HG03378 (cell line): ENCODE measurements around the gene UBE2F.
"Not testable (repeated sequence)": the region's sequence is repeated elsewhere in the genome, so short reads cannot be mapped to it uniquely, and the experiment has no call there.

ENCODE experiments used
- ATAC-seq: cut with Tn5 transposase; IDR thresholded peaks from one replicate; pipeline ENCODE4 v1.9.1; 2021; ENCODE audit warnings: mild to moderate bottlenecking, moderate library complexity; ENCODE audit not compliant: unreplicated experiment

Gene UBE2F

DNA sequence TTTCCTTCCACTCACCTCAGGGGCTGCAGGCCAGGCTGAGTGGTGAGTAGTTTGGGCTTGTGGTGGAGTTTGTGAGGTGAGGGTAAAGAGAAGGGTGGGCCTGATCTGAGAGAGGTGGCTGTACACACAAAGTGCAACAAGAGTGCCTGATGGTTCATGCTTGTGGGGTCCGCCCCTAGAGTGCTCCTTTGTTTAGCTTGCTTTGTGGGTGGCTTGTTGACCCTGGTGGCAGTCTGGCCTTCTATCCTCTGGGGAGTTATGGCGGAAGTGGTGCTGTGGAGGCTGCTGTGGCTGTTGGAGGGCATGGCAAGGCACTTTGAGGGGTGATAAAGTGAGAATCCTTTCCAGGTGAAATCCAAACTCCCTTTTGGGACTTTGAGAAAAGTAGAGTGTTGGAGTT, 10.6 kb downstream of the UBE2F start:
- ATAC-seq: no peak

GRCh38 chr2:237978058-237978712, 11.4 kb downstream of the UBE2F start:
- no peak for ATAC-seq

DNA sequence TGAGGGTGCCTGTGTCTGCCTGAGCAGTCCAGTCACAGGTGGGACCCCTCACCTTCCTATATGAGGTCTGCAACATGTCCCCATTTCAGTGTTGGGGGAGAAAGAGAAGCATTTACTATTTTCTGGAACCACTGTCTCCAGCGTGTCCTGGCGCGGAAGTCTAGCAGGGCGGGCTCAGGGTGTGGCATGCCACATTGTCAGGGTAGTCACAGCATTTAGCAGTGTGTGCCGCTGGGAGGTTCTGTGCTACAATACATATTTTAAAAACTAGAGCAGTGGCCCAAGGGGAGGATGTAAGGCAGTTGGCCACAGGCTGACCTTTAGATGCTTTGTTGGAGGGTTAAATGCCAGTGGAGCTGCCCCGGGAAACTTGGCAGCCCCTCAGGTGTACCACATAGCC, 12.5 kb downstream of the UBE2F start:
- ATAC-seq: no peak

GRCh38 chr2:237980087-237980486, 13.3 kb downstream of the UBE2F start:
- ATAC-seq: no peak

DNA sequence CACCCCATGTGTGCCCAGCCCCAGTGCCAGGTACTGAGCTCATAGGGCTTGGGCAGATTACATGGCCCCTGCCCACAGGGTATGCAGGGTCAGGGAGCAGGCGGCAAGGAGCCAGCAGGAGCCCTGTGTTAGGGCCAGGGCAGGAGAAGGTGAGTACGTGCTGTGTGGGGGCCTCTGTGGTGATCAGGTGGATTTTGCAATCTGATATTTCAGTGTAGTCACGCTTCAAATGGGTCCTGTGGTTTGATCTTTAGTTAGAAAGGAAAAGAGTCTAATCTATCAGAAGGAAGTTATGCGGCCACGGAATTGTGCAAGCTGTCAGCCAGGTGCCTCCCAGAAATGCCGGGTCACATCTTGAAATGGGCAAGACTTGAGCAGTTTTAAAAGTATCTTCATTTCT, 13.9 kb downstream of the UBE2F start:
- ATAC-seq: no peak

DNA sequence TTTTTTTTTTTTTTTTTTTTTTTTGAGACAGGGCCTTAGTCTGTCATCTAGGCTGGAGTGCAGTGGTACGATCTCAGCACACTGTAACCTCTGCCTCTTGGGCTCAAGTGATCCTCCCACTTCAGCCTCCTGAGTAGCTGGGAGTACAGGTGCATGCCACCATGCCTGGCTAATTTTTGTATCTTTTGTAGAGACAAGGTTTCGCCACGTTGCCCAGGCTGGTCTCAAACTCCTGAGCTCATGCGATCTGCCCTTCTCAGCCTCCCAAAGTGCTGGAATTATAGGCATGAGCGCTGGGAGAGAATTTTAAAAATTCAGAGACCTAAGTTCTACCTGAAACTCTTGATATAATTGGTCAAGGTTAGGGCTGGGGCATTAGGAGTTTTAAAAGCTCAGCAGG, 14.8 kb downstream of the UBE2F start:
- not testable (repeated sequence) for ATAC-seq

DNA sequence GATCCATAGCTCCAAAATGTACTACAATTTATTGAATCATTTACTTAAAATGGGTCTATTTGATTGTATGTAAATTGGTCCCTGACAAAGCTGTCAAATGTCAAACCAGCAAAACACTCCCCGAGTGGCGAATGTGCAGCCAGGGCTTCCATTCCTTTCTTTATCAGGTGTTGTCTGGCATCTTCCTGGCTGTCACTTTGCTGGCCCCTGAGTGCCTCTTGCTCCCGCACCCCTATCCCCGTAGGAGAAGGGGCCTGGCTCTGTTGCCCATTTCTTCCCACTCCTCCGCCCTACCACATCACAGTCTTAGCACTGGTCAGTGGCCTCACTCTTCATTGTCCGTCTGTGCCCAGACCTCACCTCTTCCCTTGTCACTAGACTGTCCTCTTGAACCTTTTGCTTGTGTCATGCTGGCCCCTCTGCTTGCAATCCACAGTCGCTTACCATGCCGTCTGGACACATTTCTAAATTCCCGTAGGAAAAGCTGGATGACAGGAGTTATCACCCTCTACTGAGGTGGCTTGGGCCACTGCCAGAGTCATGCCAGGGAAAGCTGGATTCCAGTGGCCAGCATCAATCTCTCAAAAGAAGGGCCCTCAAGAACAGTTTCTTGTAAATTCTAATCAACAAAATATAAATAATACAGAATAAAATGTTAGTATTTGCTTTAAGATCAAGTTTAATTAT, 15.4 kb downstream of the UBE2F start:
- ATAC-seq: no peak

DNA sequence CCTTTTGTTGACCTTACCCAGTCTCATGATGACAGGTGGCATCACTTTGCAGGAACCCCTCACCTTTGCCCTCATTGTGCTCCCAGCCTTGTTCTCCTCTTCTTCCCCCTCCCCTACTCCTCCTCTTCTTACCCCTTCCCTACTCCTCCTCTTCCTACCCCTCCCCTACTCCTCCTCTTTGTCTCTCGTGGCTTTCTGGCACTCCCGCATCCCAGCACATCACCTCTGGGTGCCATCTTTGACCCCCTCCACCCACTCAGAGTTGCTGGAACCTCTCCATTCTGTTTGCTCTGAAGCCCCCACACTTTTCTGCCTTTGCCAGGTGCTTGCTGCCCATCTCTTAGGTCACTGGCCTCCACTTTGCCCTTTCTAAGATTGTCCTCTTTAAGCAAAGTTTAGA, 17.1 kb downstream of the UBE2F start:
- no peak for ATAC-seq

DNA sequence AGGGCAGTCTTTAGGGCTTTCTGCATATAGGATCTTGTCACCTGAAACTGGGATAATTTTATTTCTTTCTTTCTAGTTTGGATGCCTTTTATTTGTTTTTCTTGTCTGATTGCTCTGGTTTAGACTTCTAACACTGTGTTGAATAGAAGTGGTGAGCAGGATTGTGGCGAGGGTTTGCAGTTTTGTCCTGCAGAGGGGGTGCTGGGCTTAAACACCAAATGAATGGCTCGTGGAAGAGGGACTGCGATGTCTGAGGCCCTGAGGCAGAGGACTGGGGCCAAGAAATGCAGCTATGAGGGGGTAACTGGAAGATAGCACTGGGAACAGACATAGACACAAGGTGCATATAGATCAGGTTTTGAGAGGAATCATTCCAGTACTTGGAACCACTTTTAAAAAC, 20.5 kb downstream of the UBE2F start:
- no peak for ATAC-seq

DNA sequence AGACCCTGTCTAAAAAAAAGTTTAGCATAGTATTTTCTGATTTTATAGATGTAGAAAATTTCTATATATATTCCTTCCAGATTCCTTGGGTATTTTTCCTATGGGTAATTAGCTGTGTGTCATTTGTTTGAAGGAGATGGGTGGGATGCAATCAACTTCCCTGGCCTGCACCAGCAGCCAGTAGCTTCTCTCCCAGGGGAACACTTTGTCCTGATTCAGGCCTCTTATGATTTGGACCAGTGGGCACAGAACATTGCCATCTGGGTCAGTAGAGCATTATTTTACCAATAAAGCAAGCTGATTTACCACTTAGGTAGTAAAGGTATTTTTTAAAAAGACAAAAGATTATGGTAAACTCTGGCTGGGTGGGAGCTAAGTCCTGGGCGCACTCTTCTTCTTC, 26.9 kb downstream of the UBE2F start:
- no peak for ATAC-seq

GRCh38 chr2:237995036-237995435, 28.2 kb downstream of the UBE2F start:
- ATAC-seq: no peak

- no peak for ATAC-seq
These were observed 29.3 kb downstream of the UBE2F start for GRCh38 chr2:237996021-237996593.

DNA sequence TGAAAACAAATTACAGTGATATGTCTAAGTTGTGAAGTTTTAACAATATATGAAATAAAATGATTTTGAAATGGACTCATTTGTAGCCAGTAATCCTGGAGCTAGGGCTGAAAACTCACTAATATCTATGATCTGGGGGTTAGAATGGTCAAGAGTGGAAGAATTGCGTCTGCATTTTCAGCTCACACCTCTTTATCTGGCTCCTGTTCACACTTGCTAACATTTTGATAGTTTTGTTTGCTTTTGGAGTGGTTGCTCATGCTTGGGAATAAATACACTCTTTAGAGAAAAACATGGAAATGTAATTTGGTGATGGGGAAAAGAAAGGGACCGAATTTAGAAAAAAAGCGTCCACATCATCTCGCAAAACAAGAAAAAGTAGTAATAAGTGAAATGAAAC, 30.7 kb downstream of the UBE2F start:
- no peak for ATAC-seq

DNA sequence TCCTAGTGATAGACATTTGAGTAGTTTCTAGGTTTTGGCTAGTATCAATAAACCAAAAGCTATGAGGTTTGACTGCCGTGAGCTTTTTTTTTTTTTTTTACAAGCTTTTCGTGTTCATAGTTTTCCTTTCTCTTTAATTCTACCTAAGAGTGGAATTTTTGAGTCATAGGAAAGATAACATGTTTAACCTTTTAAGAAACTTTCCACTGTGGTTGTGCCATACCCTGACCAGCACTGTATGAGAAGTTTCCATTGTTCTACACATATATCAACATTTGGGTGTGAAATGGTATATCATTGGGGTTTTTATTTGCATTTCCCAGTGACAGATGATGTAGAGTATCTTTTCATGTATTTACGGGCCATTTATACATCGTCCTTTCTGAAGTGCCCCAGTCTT, 31.7 kb downstream of the UBE2F start:
- peak; percentile 86 for ATAC-seq

DNA sequence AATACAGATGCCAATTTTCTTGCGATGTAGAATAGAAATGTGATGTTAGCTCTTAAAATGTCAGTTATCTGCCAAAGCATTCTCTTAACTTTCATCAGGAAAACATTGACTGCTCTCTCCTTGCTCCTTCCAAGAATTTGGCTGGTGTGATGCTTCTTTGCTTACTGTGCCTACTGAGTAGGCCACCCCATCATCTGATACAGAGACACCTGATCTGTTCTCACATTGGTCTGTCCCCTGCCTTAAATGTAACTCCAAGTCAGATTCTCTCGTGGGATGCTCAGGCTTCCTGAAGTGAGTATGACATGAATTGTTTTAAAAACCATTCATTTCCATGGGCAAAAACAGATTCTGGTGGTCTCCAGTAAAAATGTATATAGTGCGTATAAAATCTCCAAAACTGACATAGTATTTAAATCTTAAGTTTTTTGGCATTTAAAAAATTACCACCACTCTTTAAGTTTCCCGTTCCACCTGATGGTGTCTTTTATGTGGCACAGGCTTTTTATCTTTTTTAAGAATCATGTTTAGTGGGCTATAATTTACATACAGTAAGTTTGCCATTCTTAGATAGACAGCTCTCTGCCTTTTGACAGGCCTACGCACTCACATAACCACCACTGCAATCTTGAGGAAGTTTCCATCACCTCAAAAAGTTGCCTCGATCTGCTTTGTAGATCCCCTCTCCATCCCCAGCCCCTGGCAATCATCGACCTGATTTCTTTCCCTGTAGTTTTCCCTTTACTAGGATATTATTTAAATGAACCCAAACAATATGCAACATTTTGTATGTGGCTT, 36.6 kb downstream of the UBE2F start:
- no peak for ATAC-seq

DNA sequence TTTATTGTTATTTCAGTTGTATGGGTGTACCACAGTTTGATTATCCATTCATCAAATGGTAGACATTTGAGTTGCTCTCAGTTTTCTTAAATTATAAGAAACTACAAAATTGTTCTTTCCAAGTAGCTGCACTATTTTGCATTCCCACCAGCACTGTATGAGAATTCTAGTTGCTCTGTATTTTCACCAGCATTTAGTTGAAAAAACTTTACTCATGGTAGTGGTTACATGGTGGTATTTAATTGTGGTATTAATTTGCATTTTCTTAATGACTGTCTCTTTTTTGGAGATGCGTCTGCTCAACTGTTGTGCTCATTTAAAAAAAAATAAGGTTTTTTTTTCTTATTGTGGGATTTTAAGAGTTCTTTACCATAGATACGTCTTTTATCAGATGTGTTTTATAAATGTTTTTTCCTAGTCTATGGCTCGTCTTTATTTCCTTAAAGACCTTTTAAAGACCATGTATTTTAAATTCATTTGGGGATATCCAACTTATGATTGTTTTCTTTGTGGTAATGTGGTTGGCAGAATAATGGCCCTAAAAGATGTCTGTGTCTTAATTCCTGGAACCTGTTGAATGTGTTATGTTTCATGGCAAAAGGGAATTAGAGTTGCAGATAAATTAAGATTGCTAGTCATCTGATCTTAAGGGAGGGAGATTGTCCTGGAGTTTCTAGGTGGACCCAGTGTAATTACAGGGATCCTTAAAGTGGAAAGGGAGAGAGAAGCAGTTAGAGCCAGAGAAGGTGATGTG, 37.4 kb downstream of the UBE2F start:
- ATAC-seq: no peak

GRCh38 chr2:238005528-238005927, 38.7 kb downstream of the UBE2F start:
- ATAC-seq: no peak

DNA sequence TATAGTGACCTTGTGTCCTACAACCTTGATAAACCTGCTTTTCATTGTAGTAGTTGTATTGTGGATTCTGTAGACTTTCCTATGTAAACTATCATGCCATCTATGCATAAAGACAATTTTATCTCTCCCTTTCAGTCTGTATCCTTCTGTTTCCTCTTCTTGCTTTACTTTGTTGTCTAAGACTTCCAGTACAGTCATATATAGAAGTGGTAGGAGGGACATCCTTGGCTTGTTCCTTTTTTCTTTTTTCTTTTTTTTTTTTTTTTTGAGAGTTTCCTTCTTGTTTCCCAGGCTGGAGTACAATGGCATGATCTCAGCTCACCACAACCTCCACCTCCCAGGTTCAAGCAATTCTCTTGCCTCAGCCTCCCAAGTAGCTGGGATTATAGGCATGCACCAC, 39.7 kb downstream of the UBE2F start:
- ATAC-seq: no peak

DNA sequence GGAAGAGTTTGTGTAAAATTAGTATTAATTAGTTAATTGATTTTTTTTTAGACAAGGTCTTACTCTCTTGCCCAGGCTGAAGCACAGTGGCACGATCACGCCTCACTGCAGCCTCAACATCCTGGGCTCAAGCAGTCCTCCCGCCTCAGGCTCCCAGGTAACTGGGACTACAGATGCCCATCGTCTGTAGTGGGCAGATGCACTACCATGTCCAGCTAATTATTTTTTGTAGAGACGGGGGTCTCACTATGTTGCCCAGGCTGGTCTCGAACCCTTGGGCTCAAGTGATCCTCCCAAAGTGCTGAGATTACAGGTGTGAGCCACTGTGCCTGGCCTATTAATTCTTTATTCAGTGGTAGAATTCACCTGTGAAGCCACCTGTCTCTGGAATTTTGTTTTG, 41.1 kb downstream of the UBE2F start:
- no peak for ATAC-seq

- ATAC-seq: no peak
These were observed 42.7 kb downstream of the UBE2F start for GRCh38 chr2:238009563-238009962.

- ATAC-seq: no peak
These were observed 43.8 kb downstream of the UBE2F start for GRCh38 chr2:238010572-238010971.
